ENCODE results near the gene ARHGAP19.

ARHGAP19 gene

DNA sequence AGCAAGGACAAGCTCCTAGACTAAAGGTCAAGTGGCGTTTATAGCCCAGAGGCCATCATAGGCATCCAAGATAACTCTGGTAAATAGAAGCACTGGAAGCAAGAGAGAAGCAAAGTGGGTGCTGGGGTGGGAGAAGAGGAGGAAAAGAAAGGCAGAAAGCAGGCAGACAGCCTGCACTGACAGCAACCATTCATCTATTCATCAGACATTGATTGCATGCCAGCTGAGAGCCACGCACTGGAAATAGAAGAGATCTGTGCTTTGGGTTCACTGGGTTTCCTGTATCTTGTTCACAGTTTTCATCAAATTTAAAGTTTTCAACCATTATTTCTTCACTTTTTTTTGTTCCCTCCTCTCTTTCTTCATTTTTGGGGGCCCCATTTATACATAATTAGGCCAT is 102.0 kb downstream of the ARHGAP19 start:
- DNase-seq = no peak

DNA sequence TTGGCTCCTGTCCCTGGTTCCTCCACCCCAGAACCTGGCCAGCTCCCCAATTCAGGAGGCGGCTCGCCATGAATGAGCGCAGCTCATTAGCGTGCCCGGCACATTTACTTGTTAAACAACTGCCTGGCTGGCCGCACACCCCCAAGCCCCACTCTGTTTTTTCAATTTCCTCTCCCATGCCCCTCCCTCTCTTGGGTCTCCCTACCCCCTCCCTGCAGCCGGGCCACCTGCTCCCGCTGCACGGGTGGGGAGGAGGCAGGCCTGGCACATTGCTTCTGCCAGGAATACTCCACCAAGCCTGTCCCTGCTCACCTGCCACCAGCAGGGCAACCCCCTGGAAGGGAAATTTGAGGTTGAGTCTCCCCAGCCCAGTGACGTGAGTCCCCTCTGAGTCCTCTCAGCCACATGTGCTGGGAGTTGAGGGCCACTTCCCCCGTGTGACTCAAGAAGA is 104.2 kb downstream of the ARHGAP19 start:
- DNase-seq = no peak

DNA sequence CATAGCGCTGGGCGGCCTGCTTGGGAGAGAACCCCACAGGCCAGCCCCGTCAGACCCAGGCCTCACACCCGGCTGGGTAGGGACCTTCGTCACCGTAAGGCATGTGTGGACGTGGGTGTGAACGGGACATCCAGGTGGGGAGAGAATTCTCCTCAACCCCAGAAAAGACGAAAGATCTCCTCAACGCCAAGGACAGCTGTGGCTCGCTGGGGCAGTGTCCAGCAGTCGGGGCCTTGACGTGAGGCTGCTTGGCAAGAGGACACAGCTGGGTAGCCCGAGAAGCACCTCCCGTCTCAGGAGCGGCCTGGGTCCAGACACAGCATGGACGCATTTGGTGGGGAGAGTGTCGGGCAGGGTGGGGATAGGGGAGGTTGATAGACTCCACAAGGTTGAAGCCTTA is 105.5 kb downstream of the ARHGAP19 start:
- DNase-seq = no peak

DNA sequence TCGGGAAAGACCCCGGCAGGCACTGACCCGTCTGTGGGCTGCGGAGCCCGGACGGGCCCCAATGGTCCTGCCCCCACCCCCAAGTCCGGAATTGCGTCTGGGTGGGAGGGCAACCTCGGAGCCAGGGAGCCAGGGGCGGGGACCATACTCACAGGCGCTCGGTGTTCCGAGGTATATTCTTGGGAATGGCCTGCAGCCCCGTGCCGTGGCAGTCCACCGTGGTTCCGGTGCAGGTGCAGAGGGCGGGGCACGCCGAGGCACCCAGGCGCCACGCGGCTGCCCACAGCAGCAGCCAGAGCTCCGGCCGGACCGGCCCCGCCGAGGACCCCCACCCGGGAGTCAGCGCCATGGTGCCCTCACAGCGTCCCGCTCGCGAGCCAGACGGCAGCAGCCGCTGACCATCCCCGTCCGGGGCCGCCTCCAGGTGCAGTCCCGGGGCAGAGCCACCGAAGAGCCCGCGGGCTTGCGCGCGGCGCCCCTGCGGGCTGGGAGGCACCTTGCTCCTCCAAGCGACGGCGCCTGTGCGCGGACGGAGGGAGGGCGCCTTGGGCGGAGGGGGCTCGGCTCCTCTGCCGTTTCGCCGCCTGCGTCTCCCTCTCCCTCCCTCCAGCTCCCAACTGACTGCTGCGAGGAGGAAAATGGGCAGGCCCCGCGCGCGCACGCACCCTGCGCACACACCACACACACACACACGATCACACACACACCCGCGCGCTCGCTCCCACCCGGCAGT is 106.9 kb downstream of the ARHGAP19 start, which contains the start of gene SLIT1:
TSS of gene SLIT1 (minus strand) at position 634 of the 733 bp plus-strand sequence. CDS start at position 349, 285 bp downstream.
- DNase-seq = no peak

DNA sequence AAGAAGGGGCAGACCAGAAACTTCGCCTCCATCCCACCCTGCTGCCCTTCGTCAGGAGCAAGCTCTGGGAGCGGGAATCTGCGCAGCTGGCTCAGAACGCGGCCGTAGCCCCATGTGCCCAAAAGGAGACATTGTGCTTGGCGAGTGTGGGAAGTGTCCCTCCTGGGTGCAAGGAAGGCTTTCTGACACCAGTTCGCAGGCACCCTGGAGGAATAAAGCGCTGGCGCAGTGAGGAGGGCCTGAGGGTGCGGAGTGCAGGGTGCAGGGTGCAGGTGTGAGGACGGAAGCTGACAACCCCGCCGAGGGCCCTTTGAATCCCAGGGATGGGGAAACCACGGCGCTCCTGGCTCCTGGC is 107.5 kb downstream of the ARHGAP19 start:
- no peak for DNase-seq

DNA sequence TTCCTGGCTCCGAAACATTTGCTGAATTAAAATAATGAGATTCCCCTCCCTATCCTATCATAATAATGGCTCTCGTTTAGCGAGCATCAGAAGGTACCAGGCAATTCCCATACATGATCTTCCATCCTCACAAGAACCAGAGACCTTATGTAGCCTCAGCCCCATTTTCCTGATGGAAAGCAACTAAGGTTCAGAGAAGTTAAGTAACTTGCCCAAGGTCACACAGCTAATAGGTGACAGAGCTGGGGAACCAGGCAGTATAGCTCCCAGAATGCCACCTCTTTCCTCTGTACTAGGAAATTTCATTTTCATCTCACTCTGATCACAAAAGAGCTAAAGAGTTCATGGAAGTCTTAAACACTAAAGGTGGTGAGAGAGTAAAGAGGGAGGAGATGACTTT is 109.1 kb downstream of the ARHGAP19 start:
- no peak for DNase-seq

DNA sequence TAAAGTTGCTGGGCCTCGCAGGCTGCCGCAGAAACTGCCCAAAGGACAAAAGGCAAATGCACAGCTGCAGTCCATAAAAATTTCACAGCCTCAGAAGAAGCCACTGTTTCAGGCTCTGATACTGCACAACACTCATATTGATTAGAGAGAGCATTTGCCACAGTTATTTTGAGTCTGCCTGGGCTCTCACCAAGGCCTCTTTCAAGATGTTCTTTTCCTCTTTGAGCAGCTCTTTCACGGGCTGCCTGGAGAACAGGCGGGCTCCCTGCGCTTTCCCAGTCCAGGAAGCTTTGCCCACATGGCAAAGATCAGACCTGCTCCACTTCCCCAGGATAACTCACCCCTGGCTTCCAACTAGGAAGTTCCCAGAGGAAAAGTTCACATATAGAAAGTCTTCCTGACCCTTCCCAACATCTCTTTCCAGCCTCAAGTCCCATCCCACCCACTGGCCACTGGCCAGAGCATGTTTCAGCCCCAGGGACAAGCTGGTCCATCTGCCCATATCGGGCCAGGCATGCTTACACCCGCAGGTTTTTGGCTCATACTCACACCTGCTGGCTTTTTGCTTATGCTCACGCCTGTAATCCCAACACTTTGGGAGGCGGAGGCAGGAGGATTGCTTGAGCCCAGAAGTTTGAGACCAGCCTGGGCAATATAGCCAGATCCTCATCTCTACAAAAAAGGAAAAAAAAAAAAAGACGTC is 110.0 kb downstream of the ARHGAP19 start:
- no peak for DNase-seq

DNA sequence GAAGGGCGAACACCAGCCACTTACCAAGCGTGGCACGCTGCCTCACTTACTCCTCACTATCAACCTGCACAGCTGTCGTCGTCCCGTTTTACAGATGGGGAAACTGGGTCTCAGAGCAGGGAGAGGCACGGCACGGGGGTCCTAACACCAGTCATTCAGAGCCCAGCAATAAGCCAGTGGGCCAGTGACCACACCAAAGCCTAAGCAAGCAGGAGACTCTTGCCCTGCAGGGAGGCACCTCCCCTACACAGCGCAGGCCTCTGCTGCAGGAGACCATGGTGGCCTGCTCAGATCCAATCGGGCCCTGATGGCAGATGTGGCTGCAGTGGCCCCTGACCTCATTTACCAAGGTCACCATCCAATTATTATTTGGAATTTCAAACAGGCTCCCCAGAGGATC is 111.5 kb downstream of the ARHGAP19 start:
- DNase-seq = no peak

DNA sequence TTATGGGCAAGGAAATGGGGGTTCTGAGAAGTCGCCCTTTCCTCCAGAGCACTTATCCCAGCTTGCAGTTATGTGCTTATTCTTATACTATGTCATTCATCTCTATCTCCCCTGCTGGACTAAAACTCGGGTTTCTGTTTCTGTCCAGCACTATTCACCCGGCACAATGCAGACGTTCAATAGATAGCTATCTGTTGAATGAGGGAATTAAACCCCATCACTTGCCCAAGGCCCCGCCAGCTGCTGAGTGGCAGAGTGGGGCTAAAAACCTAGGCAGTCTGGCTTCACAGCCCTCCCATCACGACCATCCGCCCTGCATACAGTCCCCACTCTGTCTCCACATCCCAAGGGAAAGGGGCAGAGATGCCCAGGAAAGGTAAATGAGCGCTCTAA is 112.1 kb downstream of the ARHGAP19 start:
- no peak for DNase-seq

DNA sequence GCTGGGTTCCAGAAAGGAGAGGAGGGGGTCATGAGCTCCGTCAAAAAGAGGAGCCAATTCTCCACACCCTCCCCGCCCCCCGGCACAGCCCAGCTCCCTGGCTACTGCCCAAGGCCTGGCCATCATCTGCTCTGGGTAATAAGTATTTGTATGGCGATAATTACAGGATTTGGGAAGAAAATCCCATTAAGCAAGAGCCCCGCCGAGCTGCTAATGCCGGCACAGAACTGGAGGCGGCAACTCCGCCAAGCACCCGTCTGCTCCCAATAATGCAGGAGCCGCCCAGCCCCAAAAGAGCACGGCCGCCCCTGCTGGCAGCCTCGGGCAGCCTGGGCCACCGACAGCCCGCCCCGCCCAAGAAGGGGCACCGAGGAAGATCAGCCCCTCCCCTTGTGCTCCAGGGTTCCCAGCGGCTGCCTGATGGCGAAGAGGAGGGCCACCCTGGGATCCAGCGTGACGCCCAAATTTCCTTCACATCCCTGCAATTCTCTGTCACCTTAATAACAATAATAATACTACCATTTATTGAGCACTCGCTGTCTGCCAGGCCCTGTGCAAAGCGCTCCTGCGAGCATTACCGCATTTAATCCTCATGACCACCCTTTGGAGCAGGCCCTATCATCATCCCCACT is 112.6 kb downstream of the ARHGAP19 start:
- peak; percentile 6 for DNase-seq

DNA sequence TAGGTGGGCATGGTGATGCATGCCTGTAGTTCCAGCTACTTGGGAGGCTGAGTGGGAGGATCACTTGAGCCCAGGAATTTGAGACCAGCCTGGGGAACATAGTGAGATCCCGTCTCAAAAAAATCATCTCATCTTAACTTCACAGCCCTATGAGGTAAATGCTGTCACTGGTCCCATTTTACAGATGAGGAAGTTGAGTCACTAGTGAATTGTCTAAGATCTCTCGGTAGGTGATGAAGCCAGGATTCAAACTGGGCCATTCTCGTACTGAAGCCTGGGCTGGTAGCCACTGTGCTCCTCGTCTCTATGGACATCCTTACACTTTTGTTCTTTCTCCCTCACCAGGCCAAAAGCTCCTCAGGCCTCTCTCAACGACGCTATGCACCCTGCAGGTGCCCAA is 113.1 kb downstream of the ARHGAP19 start:
- no peak for DNase-seq

DNA sequence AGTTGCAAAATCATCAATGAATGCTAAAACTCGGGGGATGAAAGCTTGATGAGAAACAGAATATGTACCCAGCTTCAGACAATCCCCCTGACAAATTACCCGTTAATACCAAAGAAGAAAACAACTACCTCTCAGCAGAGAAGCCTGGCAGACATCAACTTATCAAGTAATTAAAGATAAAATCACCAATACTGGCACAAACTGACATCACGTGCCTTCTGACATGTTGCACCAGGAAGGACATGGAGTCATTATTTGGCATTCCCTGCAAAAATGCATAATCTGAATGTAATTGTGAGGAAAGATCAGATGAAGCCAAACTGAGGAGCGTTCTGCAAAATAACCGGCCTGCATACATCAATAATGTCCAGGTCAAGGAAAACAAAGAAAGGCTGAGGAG is 114.4 kb downstream of the ARHGAP19 start:
- DNase-seq = no peak

DNA sequence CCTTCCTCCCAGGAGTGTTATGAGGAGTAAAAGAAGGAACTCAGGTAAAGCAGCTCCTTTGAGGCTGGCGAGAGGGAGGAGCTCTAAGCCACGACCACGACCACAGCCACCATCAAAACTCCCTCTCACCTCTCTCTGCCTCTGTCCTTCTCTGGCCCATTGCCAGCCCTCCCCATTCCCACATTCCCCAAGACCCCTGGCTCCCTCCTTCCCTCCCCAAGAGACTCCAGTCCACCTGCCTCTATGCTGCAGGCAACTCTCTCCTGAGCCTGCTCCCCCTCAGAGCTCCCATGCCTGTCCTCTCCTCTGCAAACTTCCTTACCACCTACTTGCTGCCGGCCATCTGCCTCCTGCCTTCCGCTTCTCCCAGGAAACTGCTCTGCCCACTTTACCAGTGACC is 116.2 kb downstream of the ARHGAP19 start:
- no peak for DNase-seq

DNA sequence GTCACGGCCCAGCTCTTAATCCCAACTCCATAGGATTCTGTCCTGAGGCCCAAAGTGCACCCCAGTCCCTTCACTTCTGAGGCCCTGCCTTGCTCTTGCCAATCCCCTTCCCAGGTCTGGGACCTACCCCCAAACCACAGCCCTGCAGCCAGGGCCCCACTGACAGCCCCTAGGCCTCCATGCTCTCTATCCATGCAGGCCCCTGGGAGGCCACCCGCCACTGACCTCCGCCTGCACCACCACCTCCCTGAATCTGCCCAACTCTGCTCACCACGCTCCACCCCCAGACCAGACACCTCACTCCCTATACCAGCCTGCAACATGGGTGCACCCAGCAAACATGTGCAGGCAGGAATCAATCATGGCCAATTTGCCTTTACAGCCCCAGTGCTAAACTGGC is 116.9 kb downstream of the ARHGAP19 start:
- DNase-seq = no peak

DNA sequence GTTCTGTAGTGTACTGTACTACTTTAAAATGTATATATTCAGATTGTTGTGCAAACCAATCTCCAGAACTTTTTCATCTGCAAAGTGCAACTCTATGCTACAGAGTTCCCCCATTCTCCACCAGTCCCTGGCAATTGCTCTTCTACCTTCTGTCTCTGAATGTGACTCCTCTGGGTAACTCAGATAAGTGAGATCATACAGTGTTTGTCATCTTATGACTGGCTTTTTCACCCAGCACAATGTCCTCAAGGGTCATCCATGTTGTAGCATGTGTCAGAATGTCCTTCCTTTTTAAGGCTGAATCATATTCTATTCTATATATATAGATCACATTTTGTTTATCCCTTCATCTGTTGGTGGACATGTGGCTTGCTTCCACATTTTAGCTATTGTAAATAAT is 117.5 kb downstream of the ARHGAP19 start:
- DNase-seq = no peak

DNA sequence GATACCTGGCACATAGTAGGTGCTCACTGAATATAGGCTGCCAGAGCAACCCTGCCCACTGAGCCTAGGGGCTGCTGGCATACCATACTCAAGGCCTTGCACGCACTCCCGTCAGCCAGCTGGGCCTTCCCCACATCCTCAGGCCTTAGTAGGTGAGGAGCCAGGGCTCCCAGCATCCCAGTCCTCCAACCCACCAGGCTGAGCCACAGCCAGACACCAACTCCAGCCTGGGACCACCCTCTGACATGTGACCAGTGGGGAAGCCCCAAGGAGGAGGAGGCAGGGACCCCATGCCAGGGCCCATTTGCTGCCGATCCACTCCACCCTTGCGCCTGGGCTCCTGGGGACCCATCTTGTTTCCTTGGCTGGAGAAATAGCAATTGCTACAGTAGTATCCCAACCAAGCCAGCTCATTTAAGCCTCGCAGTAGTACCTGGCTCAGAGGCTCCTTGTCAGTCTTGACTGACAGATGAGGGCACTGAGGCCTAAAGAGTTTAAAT is 118.1 kb downstream of the ARHGAP19 start:
- no peak for DNase-seq

DNA sequence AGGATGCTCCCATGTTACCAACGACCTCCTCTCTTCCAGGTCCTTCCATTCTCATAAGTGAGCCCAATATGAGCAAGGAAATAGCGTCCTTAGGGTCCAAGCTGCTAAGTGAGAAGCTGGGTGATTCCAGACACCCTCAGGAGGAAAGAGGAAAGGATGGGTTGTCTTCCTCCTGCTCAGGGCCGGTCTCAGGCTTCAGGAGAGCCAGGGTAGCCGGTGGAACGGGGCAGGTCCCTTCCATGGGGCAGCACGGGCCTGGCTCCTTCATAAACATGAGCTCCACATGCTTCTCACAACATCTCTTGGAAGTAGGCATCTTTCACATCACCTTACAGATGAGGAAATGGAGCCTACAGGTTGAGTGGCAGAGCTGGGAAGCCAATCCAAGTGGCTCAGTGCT is 119.4 kb downstream of the ARHGAP19 start:
- DNase-seq = no peak
